PC-3 (cell line): Measurements from ENCODE around the gene NCL. TPM values are rescaled to one million over a fixed set of nuclear protein-coding genes. Genes with fewer than 3 reads are reported as not detected.
"Not testable (repeated sequence)": the region's sequence is repeated elsewhere in the genome, so short reads cannot be mapped to it uniquely, and the experiment has no call there.

Experiments
- ATAC-seq: fragments of 200-7000 bp; cut with Tn5 transposase; 2 replicates; pipeline ENCODE4 v1.9.1; 2020; ENCODE audit warnings: mild to moderate bottlenecking, moderate library complexity
- BruUV-seq: library from RNA; stranded (reverse); fragments of 400-500 nt; replicated peaks from 2 replicates; lab custom pipeline; 2021; lab: Mats Ljungman, UMichigan
- CTCF ChIA-PET: fragments of 300-600 bp; sonication (Branson Sonifier 250); formaldehyde crosslinking; loops from one replicate; lab custom pipeline; 2022; ENCODE audit warnings: antibody characterized with exemption; lab: Charles Lee
- POLR2A ChIA-PET: fragments of 300-600 bp; sonication (Branson Sonifier 250); formaldehyde crosslinking; loops from one replicate; lab custom pipeline; 2022; ENCODE audit warnings: antibody characterized with exemption; ENCODE audit not compliant: unreplicated experiment; lab: Charles Lee
- DNase-seq: peaks from one replicate; pipeline ENCODE4 v3.0.0-alpha.2; 2015
- H2AFZ ChIP-seq: fragments of 300-600 bp; sonication (generic); 2 replicates; pipeline ENCODE4 v1.6.0; 2016; ENCODE audit warnings: antibody characterized with exemption, low read length
- H3F3A ChIP-seq: fragments of 300-600 bp; sonication (generic); one replicate; pipeline ENCODE4 v1.6.0; 2017; ENCODE audit warnings: antibody characterized with exemption, low read length, control low read depth, mild to moderate bottlenecking; ENCODE audit not compliant: unreplicated experiment
- H3K27ac ChIP-seq: fragments of 300-600 bp; sonication (generic); 2 replicates; pipeline ENCODE4 v1.5.1; 2016; ENCODE audit warnings: mild to moderate bottlenecking, low read length
- H3K27me3 ChIP-seq: fragments of 300-600 bp; sonication (generic); 2 replicates; pipeline ENCODE4 v1.6.1; 2016; ENCODE audit warnings: low read length, mixed read lengths
- H3K36me3 ChIP-seq: fragments of 300-600 bp; sonication (generic); 2 replicates; pipeline ENCODE4 v1.6.1; 2016; ENCODE audit warnings: low read depth, mixed run types, low read length, mixed read lengths
- H3K4me1 ChIP-seq: fragments of 300-600 bp; sonication (generic); 2 replicates; pipeline ENCODE4 v1.5.1; 2016; ENCODE audit warnings: low read length; ENCODE audit not compliant: insufficient read depth
- H3K4me2 ChIP-seq: fragments of 300-600 bp; sonication (generic); 2 replicates; pipeline ENCODE4 v1.6.0; 2016; ENCODE audit warnings: low read length
- H3K4me3 ChIP-seq: fragments of 300-600 bp; sonication (generic); 2 replicates; pipeline ENCODE4 v1.5.1; 2016; ENCODE audit warnings: mild to moderate bottlenecking, low read length, mixed read lengths
- H3K79me2 ChIP-seq: fragments of 300-600 bp; sonication (generic); 2 replicates; pipeline ENCODE4 v1.6.1; 2017; ENCODE audit warnings: low read length, mixed read lengths
- H3K9ac ChIP-seq: fragments of 300-600 bp; sonication (generic); 2 replicates; pipeline ENCODE4 v1.6.0; 2016; ENCODE audit warnings: mild to moderate bottlenecking, low read length
- H3K9me2 ChIP-seq: fragments of 300-600 bp; sonication (generic); replicated peaks from 2 replicates; pipeline ENCODE4 v1.6.1; 2016; ENCODE audit warnings: mixed run types, low read length, mixed read lengths
- H3K9me3 ChIP-seq: fragments of 300-600 bp; sonication (generic); 2 replicates; pipeline ENCODE4 v1.6.1; 2016; ENCODE audit warnings: low read length, mixed read lengths
- H4K20me1 ChIP-seq: fragments of 300-600 bp; sonication (generic); 2 replicates; pipeline ENCODE4 v1.6.1; 2016; ENCODE audit warnings: low read length, mixed read lengths
- intact Hi-C: fragments of 100-400 bp; cut with micrococcal nuclease; formaldehyde crosslinking; loops from 2 replicates; pipeline ENCODE4 v1.9.0; 2023
- total RNA-seq: library from RNA; depleted of rRNA; stranded (reverse); fragments of >200 nt; gene quantifications from 2 replicates; pipeline ENCODE4 v1.2.3, GENCODE V29; 2014; rRNA removed
- TF ChIP-seq, protein P1 (sequence below): fragments of 300-600 bp; sonication (generic); conservative IDR thresholded peaks from 2 replicates; pipeline ENCODE4 v1.5.1; 2017; ENCODE audit warnings: antibody characterized with exemption, low read depth, mild to moderate bottlenecking, low read length

The NCL gene
- total RNA-seq, 1 experiment from 2014 or later, result 430 TPM

DNA sequence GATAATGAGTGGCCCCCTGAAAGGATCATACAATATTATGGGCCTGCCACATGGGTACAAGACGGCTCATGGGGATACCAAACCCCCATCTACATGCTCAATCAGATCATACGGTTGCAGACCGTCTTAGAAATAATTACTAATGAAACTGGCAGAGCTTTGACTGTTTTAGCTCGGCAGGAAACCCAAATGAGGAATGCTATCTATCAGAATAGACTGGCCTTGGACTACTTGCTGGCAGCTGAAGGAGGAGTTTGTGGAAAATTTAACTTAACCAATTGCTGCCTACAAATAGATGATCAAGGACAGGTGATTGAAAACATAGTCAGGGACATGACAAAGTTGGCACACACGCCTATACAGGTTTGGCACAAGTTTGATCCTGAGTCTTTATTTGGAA lies 56.6 kb downstream of the NCL start:
- H3K9me2 ChIP-seq, H3K4me3 ChIP-seq, CTCF ChIA-PET, H3K79me2 ChIP-seq, DNase-seq, H2AFZ ChIP-seq, H3K9me3 ChIP-seq, H3K36me3 ChIP-seq, H3K27me3 ChIP-seq, H3K9ac ChIP-seq, ATAC-seq, POLR2A ChIA-PET, H3F3A ChIP-seq, intact Hi-C loops, BruUV-seq, H4K20me1 ChIP-seq, H3K4me2 ChIP-seq, H3K27ac ChIP-seq: not testable (repeated sequence)
- H3K4me1 ChIP-seq, result peaks cover 46% of the 10 kb centered on the region

DNA sequence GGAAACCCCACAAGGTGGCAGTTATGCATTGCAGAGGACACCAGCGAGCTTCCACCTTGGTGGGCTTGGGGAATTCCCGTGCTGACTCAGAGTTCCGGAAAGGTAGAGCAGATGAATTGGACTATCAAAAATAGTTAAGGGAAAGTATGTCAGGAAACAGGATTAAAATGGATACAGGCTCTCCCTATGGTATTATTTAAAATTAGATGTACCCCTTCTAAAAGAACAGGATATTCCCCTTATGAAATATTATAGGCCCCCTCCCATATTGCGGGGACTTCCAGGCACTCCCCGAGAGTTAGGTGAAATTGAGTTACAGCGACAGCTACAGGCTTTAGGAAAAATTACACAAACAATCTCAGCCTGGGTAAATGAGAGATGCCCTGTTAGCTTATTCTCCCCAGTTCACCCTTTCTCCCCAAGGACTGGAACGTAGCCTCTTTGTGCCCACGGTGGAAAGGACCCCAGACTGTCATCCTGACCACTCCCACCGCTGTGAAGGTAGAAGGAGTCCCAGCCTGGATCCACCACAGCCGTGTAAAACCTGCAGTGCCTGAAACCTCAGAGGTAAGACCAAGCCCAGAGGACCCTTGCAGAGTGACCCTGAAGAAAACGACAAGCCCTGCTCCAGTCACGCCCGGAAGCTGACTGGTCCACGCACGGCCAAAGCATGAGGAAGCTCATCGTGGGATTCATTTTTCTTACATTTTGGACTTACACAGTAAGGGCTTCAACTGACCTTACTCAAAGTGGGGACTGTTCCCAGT lies 58.5 kb downstream of the NCL start:
- H4K20me1 ChIP-seq, H3K9me3 ChIP-seq, BruUV-seq, H3K27me3 ChIP-seq, H3K36me3 ChIP-seq, H3K9me2 ChIP-seq, intact Hi-C loops, H3F3A ChIP-seq, H3K79me2 ChIP-seq: not testable (repeated sequence)
- ATAC-seq (peak; percentile 73), DNase-seq (peak; percentile 22)
- POLR2A ChIA-PET, result interaction anchor here (0.7 kb wide), 1 partner anchor 51 kb away, joined by 4 read pairs; no protein-coding TSS in a partner anchor
- H3K27ac ChIP-seq, result peak overlapping the region; percentile 77
- peak overlapping the region; percentile 65 for H3K4me2 ChIP-seq
- CTCF ChIA-PET, result interaction anchor here (0.6 to 1.0 kb wide), 2 partner anchors 160 to 294 kb away, joined by 3 read pairs; no protein-coding TSS in a partner anchor
- H3K9ac ChIP-seq, result peak overlapping the region; percentile 47
- peak overlapping the region; percentile 38; the same call in 1 of the 2 replicates for H3K4me3 ChIP-seq
- TF ChIP-seq, protein P1, sequence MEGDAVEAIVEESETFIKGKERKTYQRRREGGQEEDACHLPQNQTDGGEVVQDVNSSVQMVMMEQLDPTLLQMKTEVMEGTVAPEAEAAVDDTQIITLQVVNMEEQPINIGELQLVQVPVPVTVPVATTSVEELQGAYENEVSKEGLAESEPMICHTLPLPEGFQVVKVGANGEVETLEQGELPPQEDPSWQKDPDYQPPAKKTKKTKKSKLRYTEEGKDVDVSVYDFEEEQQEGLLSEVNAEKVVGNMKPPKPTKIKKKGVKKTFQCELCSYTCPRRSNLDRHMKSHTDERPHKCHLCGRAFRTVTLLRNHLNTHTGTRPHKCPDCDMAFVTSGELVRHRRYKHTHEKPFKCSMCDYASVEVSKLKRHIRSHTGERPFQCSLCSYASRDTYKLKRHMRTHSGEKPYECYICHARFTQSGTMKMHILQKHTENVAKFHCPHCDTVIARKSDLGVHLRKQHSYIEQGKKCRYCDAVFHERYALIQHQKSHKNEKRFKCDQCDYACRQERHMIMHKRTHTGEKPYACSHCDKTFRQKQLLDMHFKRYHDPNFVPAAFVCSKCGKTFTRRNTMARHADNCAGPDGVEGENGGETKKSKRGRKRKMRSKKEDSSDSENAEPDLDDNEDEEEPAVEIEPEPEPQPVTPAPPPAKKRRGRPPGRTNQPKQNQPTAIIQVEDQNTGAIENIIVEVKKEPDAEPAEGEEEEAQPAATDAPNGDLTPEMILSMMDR, result peak; percentile 50; the same call in 1 of the 2 replicates
- H3K4me1 ChIP-seq, result peaks cover 34% of the 10 kb centered on the region
- peak overlapping the region; percentile 63 for H2AFZ ChIP-seq

DNA sequence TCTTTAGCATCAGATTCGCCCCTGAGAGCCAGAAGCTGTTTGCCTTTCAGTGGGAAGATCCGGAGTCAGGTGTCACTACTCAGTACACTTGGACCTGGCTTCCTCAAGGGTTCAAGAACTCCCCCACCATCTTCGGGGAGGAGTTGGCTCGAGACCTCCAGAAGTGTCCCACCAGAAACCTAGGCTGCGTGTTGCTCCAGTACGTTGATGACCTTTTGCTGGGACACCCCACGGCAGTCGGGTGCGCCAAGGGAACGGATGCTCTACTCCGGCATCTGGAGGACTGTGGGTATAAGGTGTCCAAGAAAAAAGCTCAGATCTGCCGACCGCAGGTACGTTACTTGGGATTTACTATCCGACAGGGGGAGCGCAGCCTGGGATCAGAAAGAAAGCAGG lies 60.1 kb downstream of the NCL start:
- H4K20me1 ChIP-seq, H3K27me3 ChIP-seq, DNase-seq, H3K4me3 ChIP-seq, H3K36me3 ChIP-seq, H3K9me2 ChIP-seq, ATAC-seq, CTCF ChIA-PET, H3F3A ChIP-seq, BruUV-seq, H3K79me2 ChIP-seq, H3K9ac ChIP-seq, H3K27ac ChIP-seq, POLR2A ChIA-PET, H3K9me3 ChIP-seq, H2AFZ ChIP-seq, H3K4me2 ChIP-seq: not testable (repeated sequence)
- peaks cover 49% of the 10 kb centered on the region for H3K4me1 ChIP-seq
- intact Hi-C loops, result loop anchor here (5.0 kb wide), 1 partner anchor 37 kb away; no protein-coding TSS in a partner anchor

Other genes starting within 250 kb of the NCL start
- 11.0 and 11.2 TPM in 2 replicates for gene B3GNT7, start 68.8 kb downstream of the NCL start, total RNA-seq
- gene NMUR1, start 66.0 kb upstream of the NCL start, total RNA-seq, result 0.17 TPM in 1 of 2 replicates, not detected in the other
- not detected in 2 replicates for gene TEX44, start 128.4 kb upstream of the NCL start, total RNA-seq
- 1,625 and 2,032 TPM in 2 replicates for gene PTMA, start 244.0 kb upstream of the NCL start, total RNA-seq